ENCODE measurements around the gene RGMB. TPM values are rescaled to one million over a fixed set of nuclear protein-coding genes. Genes with fewer than 3 reads are reported as not detected.

Gene RGMB
- total RNA-seq, 1 experiment from 2014 or later: 19.3 TPM

DNA sequence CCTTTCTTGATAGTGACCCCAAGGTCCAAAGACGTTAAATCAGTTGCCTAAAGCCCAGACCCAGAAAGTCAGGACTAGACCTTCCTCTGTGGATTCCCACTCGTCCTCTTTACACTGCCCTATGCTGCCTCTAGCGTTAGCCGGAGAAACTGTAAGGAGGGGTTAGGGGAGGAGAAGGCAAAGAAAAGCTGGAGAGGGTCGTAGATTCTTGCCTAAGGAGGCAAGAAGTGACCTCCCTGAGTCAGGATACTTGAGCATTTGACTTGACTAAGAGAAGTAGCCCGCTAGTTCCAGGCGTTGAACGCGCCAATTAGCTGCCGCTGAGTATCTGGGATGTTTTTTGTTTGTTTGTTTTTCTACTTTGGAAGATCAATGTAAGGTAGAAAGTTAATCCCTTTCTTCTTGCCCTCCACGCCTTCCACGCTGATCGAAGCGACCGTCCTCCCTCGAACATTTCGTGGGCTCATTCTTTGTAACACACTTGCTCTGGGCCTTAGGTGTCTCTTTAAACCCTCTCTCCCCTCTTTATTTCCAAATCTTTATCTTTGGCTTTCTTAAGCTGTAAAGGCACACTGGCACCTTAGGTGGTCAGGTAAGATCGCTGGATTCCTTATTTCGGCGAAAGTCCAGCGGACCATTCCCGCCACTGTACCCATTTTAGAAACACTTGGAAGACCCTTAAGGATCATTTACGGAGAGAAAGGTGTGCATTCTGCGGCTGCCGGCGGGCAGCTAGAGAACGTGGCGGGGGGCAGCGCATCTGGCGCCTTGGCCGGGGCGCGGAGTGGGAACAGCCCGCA lies 5.1 kb upstream of the RGMB start:
- TF ChIP-seq, protein P1, sequence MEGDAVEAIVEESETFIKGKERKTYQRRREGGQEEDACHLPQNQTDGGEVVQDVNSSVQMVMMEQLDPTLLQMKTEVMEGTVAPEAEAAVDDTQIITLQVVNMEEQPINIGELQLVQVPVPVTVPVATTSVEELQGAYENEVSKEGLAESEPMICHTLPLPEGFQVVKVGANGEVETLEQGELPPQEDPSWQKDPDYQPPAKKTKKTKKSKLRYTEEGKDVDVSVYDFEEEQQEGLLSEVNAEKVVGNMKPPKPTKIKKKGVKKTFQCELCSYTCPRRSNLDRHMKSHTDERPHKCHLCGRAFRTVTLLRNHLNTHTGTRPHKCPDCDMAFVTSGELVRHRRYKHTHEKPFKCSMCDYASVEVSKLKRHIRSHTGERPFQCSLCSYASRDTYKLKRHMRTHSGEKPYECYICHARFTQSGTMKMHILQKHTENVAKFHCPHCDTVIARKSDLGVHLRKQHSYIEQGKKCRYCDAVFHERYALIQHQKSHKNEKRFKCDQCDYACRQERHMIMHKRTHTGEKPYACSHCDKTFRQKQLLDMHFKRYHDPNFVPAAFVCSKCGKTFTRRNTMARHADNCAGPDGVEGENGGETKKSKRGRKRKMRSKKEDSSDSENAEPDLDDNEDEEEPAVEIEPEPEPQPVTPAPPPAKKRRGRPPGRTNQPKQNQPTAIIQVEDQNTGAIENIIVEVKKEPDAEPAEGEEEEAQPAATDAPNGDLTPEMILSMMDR (conservative IDR thresholded peaks at IDR 0.05): peak; percentile 90
- H3K9me3 Mint-ChIP-seq: no peaks in the 10 kb centered on the region; a peak in 1 of 5 replicates
- Histone ChIP-seq H4K5ac (ENCODE audit: insufficient read length, low read depth, low read length) (no peak overlapping the region), H3K4me1 (ENCODE audit: insufficient read depth, low read length) (no peaks in the 10 kb centered on the region; the same call in 1 of the 2 replicates), H4K91ac (ENCODE audit: insufficient read length, low read depth, low read length) (no peak overlapping the region), H2BK5ac (ENCODE audit: insufficient read length, low read length) (no peak overlapping the region), H2BK12ac (ENCODE audit: insufficient read length, low read depth, low read length) (no peak overlapping the region), H3K27ac (ENCODE audit: insufficient read length, low read depth, low read length) (peak overlapping the region; percentile 8), H4K8ac (replicated peaks; ENCODE audit: insufficient read length, low read depth, low read length) (no peak overlapping the region), H3K14ac (ENCODE audit: insufficient read depth, low read length) (peak overlapping the region; percentile 86), H3K4me2 (ENCODE audit: insufficient read depth, insufficient read length, low read length) (peak overlapping the region; percentile 92), H3K27me3 (ENCODE audit: insufficient read depth, low read length) (peaks cover 8% of the 10 kb centered on the region; the same call in 1 of the 2 replicates), H3K18ac (ENCODE audit: insufficient read length, low read depth, low read length) (no peak overlapping the region), H3K23me2 (ENCODE audit: insufficient read length, low read depth, low read length, poor library complexity, severe bottlenecking) (peaks cover 25% of the 10 kb centered on the region), H2BK20ac (ENCODE audit: low read depth, low read length, poor library complexity, severe bottlenecking) (no peak overlapping the region), H2AK5ac (ENCODE audit: insufficient read length, low read length) (no peak overlapping the region), H3K56ac (ENCODE audit: insufficient read length, low read depth, low read length) (no peak overlapping the region), H2BK15ac (ENCODE audit: low read depth, low read length) (no peak overlapping the region), H3K79me1 (ENCODE audit: insufficient read depth, low read depth, low read length, poor library complexity, severe bottlenecking) (no peaks in the 10 kb centered on the region), H3K23ac (ENCODE audit: insufficient read length, low read depth, low read length) (no peak overlapping the region), H3K9me3 (ENCODE audit: control insufficient read depth, low read depth, low read length) (no peaks in the 10 kb centered on the region), H3K9ac (ENCODE audit: extremely low read depth, insufficient read length, low read length) (peak overlapping the region; percentile 14), H3K79me2 (ENCODE audit: insufficient read depth, low read length) (no peaks in the 10 kb centered on the region), H2AFZ (ENCODE audit: low read length) (no peak overlapping the region), H3T11ph (ENCODE audit: low read length) (no peak overlapping the region), H2BK120ac (ENCODE audit: low read depth, low read length, poor library complexity, severe bottlenecking) (no peak overlapping the region), H4K20me1 (ENCODE audit: control insufficient read depth, insufficient read depth, insufficient read length) (no peaks in the 10 kb centered on the region), H3K4ac (ENCODE audit: low read depth, low read length) (no peak overlapping the region)
- peak overlapping the region in 2 of 3 experiments; percentile 84 to 93; a peak in 6 of 7 replicates for H3K27ac Mint-ChIP-seq
- H3K36me3 Mint-ChIP-seq (ENCODE audit: insufficient read depth in 1 of 3, low read depth in 3 of 3): peaks cover 0 to 2% (median 0%) of the 10 kb centered on the region in 3 experiments; a peak in 2 of 7 replicates
- peaks cover 38% of the 10 kb centered on the region for H3K27me3 Mint-ChIP-seq (ENCODE audit: low read depth)
- peaks cover 50% of the 10 kb centered on the region in 2 experiments for H3K4me1 Mint-ChIP-seq
- DNase-seq: peak; percentile 89
- WGBS (ENCODE audit: extremely low coverage, insufficient read length, low lambda C conversion rate): no CpG with 5 or more reads among the region's 34 CpGs
- H3K4me3 Mint-ChIP-seq: peak overlapping the region; percentile 79 to 94
